Mammary epithelial cell (primary cell): ENCODE measurements around the gene MEOX2.

Experiments used
- CTCF ChIP-seq, 2 donors: IDR thresholded peaks in 1 of 2; conservative IDR thresholded peaks in 1 of 2; 2 replicates each; pipeline ENCODE4 v1.5.1; 2011 to 2012; ENCODE audit warnings: inconsistent platforms in 2 of 2, low read length in 2 of 2, mild to moderate bottlenecking in 2 of 2, control low read depth in 1 of 2, low read depth in 1 of 2; ENCODE audit not compliant: insufficient read depth in 1 of 2; ENCODE audit errors: extremely low read depth in 1 of 2
- EZH2 ChIP-seq: IDR thresholded peaks from 2 replicates; pipeline ENCODE4 v1.6.1; 2012; ENCODE audit warnings: low read length, inconsistent platforms, borderline replicate concordance

- TF ChIP-seq CTCF (conservative IDR thresholded peaks at IDR 0.05 in 1 of 2, IDR thresholded peaks at IDR 0.05 in 1 of 2; ENCODE audit: extremely low read depth in 1 of 2, insufficient read depth in 1 of 2, low read depth in 1 of 2, low read length in 2 of 2) (no peak), EZH2 (no peak)
Observed at GRCh38 chr7:15684871-15685270, 1.6 kb downstream of the MEOX2 start.
